Non-pigmented ciliary epithelial cell (primary cell): ENCODE results near the gene ZXDB.
"Not testable (repeated sequence)": the region's sequence is repeated elsewhere in the genome, so short reads cannot be mapped to it uniquely, and the experiment has no call there.

Experiments used
- DNase-seq: peaks from one replicate; pipeline ENCODE4 v3.0.0-alpha.2; 2010; ENCODE audit warnings: low read depth

Gene ZXDB

GRCh38 chrX:57591284-57592159 is at the start of gene ZXDB:
ZXDB (plus strand) TSS chrX:57592011; CDS start chrX:57592049, 38 bp downstream.
- not testable (repeated sequence) for DNase-seq

- DNase-seq = no peak
These were observed 26.6 kb upstream of the ZXDB start for GRCh38 chrX:57565198-57565597.

DNA sequence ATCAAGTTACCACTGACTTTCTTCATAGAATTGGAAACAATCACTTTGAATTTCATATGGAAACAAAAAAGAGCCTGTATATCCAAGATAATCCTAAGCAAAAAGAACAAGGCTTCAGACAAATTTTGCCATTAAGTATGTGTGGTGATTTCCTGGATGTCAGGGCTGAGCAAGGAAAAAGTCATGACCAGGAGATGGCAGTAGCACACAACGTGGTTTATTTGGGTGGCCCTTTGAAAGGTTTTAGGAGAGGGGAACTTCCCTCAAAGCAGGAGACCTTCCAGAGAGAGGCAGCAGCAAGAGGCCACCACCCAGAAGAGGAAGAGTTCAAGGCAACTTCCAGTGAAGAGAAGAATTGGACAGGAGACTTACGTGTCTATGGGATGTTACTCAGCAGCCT is 18.1 kb upstream of the ZXDB start:
- no peak for DNase-seq

GRCh38 chrX:57582948-57583347 is 8.9 kb upstream of the ZXDB start:
- DNase-seq = not testable (repeated sequence)

DNA sequence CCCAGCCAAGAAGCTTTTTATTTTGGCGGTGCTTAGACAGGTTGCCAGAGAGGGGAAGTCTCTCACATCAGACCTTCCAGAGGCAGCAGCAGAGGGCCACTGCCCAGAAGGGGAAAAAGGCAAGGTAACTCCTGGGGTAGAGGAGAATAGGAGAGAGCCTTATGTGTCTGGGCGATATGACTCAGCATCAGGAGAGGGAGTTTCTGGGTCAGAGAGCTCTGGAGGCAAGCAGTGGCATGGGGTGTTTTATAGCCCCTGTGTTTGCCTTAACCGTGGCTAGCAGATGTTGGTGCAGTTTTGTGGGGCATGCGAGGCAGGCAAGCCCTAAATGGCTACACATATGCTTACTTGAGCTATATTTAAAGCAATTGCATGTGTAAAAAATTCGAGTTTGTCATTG is 8.3 kb upstream of the ZXDB start:
- no peak for DNase-seq

GRCh38 chrX:57586360-57586759 is 5.5 kb upstream of the ZXDB start:
- no peak for DNase-seq

DNA sequence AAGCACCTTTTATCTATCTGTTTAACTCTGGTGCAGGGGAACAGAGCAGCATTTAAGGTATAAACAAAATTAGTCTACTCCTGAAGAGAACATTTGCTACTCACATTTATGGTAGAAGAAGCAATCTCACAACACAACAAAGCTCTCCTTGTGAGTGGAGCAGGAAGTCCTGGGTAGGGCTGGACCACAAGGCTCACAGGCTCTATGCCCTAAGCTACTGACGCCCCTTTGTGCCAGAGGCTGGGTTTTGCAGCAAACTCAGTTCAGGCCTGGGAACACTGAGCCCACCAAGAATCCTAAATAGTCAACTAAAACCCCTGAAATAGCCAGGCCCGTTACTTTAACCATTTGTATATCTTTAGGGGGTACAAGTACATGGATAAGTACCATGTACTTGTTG is 4.7 kb upstream of the ZXDB start:
- DNase-seq = no peak

DNA sequence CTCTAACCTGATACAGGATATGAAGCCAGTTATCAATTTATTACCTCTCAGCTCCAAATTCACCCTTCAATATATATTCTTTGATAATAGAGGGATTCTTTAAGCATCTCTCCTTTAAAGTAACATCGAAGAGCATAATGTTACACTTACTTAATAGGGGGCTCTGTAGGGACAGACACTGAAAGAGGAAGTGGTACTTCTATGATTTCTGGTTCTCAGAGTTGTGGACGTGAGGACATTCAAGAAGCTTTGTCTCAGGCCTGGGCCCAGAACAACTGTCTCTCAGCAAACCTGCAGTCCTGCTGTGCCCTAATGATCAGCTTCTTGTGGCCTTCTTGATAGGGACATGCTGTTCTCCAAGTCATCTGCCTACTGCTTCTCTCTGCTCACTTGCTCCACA is 4.2 kb upstream of the ZXDB start:
- no peak for DNase-seq

DNA sequence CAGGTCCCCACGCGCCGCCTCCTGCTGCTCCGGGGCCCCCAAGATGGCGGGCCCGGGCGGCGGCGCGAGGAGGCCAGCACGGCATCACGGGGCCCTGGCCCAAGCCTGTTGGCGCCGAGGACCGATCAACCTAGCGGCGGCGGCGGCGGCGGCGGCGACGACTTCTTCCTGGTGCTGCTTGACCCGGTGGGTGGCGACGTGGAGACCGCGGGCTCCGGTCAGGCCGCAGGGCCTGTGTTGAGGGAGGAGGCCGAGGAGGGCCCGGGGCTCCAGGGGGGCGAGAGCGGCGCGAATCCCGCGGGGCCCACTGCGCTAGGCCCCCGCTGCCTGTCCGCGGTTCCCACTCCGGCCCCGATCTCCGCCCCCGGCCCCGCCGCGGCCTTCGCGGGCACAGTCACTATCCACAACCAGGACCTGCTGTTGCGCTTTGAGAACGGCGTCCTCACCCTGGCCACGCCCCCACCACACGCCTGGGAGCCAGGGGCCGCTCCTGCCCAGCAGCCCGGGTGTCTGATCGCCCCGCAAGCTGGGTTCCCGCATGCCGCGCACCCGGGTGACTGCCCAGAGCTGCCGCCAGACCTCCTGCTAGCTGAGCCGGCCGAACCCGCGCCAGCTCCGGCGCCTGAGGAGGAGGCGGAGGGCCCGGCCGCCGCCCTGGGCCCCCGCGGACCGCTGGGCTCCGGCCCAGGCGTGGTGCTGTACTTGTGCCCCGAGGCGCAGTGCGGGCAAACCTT is 516 bp downstream of the ZXDB start:
- not testable (repeated sequence) for DNase-seq

- not testable (repeated sequence) for DNase-seq
These were observed 1.0 kb downstream of the ZXDB start for GRCh38 chrX:57592894-57593215.

DNA sequence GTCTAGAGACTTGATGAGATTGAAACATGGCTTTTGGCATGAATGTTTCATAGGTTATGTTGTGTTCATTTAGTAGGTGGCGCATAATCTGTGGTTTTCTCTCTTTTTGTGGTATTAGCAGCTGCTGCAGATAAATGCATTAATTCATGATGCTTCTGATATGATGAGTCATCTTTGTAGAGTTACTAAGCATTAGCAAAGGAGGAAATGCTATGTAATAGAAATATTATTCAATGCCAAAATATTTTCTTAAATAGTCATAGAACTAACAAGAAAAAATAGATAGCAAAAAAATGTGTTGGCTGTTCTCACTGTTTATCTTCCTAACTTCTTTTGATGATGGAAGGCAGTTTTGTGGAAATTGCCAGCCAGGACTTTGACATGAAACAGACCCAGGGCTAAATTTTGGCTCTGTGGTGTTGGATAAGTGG is 3.6 kb downstream of the ZXDB start:
- DNase-seq = peak; percentile 58

DNA sequence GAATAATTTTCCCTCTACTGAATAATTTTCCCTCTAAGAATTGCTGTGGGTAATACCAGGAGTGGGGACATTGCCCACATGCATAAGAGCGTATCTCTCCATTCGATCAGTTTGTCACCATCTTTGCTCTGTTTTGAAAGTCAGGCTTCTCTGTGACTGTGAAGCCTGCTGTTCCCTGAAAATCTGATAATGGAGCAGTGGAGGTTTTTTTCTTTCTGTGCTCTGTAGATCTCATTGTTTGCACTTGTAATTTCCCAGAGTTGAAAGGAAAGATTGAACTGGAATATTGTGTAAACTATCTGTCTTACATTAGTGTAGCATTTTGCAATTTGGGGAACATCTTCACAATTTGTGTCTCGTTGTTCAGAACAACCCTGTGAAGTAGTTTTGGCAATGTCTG is 4.3 kb downstream of the ZXDB start:
- no peak for DNase-seq

GRCh38 chrX:57596516-57596915 is 4.7 kb downstream of the ZXDB start:
- DNase-seq = no peak

DNA sequence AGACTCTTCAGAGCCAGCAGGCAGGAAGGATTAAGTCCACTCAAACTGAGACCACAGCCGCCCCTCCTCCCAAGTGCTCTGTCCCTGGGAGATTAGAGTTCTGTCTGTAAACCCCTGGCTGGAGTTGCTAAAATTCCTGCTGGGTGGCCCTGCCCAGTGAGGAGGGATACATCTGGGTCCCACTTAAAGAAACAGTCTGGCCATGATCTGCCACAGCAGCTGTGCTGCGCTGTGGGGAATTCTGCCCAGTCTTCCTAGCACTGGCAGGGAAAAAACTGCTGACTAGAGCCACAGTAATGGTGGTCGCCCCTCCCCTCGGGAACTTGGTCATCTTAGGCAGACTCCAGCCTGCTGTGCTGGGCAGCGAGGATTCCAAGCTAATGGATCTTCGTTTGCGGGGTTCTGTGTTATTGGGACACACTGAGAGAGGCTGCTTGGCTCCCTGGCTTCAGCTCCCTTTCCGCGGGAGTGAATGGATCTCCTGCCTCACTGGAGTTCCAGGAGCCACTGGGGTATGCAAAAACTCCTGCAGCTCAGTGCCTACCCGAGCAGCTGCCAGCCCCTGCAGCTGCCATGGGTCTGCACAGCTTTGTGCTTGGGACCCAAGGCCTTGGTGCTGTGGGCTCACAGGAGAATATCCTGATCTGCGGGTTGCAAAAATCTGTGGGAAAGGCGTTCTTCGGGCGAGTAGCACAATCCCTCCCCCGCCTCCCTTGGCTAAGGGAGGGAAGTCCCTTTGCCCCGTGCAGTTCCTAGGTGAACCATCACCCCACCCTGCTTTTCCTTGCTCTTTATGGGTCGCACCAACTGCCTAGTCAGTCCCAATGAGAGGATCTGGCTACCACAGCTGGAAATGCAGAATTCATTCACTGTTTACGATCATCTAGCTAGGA is 15.7 kb downstream of the ZXDB start:
- DNase-seq = no peak

DNA sequence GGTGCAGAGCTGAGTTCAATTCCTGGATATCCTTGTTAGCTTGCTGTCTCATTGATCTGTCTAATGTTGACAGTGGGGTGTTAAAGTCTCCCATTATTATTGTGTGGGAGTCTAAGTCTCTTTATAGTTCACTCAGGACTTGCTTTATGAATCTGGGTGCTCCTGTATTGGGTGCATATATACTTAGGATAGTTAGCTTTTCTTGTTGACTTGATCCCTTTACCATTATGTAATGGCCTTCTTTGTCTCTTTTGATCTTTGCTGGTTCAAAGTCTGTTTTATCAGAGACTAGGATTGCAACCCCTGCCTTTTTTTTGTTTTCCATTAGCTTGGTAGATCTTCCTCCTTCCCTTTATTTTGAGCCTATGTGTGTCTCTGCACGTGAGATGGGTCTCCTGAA is 21.5 kb downstream of the ZXDB start:
- not testable (repeated sequence) for DNase-seq

GRCh38 chrX:57629438-57629837 is 37.6 kb downstream of the ZXDB start:
- DNase-seq = not testable (repeated sequence)

DNA sequence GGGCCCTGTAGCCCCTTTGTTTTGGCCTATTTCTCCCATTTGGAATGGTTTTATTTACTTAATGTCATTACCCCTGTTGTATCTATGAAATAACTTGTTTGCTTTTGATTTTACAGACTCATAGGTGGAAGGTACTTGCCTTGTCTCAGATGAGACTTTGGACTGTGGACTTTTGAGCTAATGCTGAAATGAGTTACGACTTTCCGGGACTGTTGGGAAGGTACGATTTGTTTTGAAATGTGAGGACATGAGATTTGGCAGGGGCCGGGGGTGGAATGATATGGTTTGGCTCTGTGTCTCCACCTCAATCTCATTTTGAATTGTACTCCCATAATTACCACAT is 48.8 kb downstream of the ZXDB start:
- DNase-seq = no peak

- DNase-seq = no peak
These were observed 49.5 kb downstream of the ZXDB start for GRCh38 chrX:57641338-57641737.

- DNase-seq = no peak
These were observed 51.9 kb downstream of the ZXDB start for GRCh38 chrX:57643698-57644097.

GRCh38 chrX:57647020-57647419 is 55.2 kb downstream of the ZXDB start:
- no peak for DNase-seq
